Uterus (tissue), 4 donors: Measurements from ENCODE around the gene BIRC7. TPM values are rescaled to one million over a fixed set of nuclear protein-coding genes. Genes with fewer than 3 reads are reported as not detected.
"Not testable (repeated sequence)": the region's sequence is repeated elsewhere in the genome, so short reads cannot be mapped to it uniquely, and the experiment has no call there.

Experiments
- DNase-seq, 2 donors: peaks; one replicate each; pipeline ENCODE4 v3.0.0-alpha.2; 2019 to 2020
- H3K27ac ChIP-seq, 2 donors: fragments of 200-600 bp; sonication (generic); 1 replicate in 1 of 2; 2 replicates in 1 of 2; pipeline ENCODE4 v1.5.1; 2016 to 2018
- H3K27me3 ChIP-seq, 2 donors: fragments of 200-600 bp; sonication (generic); one replicate each; pipeline ENCODE4 v1.5.1; 2018 to 2019; ENCODE audit warnings: control low read depth in 1 of 2
- H3K36me3 ChIP-seq, 2 donors: fragments of 200-600 bp; sonication (generic); one replicate each; pipeline ENCODE4 v1.5.1; 2019; ENCODE audit warnings: control low read depth in 1 of 2
- H3K4me1 ChIP-seq, 2 donors: fragments of 200-600 bp; sonication (generic); one replicate each; pipeline ENCODE4 v1.5.1; 2018 to 2019; ENCODE audit warnings: control low read depth in 1 of 2
- H3K4me3 ChIP-seq, 2 donors: fragments of 200-600 bp; sonication (generic); 1 replicate in 1 of 2; 2 replicates in 1 of 2; pipeline ENCODE4 v1.5.1; 2018 to 2019; ENCODE audit warnings: mild to moderate bottlenecking in 1 of 2
- H3K9me3 ChIP-seq, 2 donors: fragments of 200-600 bp; sonication (generic); one replicate each; pipeline ENCODE4 v1.5.1; 2019; ENCODE audit warnings: control low read depth in 1 of 2
- CTCF ChIP-seq, 4 experiments: fragments of 200-600 bp in 2 of 4; fragments of 450-650 bp in 2 of 4; sonication (generic) in 2 of 4; IDR thresholded peaks; one replicate each; pipeline ENCODE4 v1.5.1; 2016 to 2019; ENCODE audit warnings: antibody characterized with exemption in 4 of 4, mild to moderate bottlenecking in 2 of 4, moderate library complexity in 1 of 4
- POLR2A ChIP-seq, 2 donors: fragments of 450-650 bp; IDR thresholded peaks; one replicate each; pipeline ENCODE4 v1.6.1; 2016; ENCODE audit warnings: antibody characterized with exemption in 2 of 2, mild to moderate bottlenecking in 1 of 2, moderate library complexity in 1 of 2
- intact Hi-C: fragments of 100-400 bp; cut with DNase I; formaldehyde crosslinking; loops from one replicate; pipeline ENCODE4 v1.15.1; 2023; ENCODE audit warnings: low total_unique reads
- total RNA-seq, 4 donors: library from RNA; depleted of rRNA in 3 of 4; stranded (reverse); fragments of >200 nt in 3 of 4; gene quantifications; one replicate each; pipeline versions ENCODE4 v1.1.0 to v1.2.4, GENCODE V29; 2014 to 2023
- donor health status: DM: yes; HTN: yes; CAD: no.

BIRC7 gene
- total RNA-seq, 4 donors from 2014 or later, result not detected

GRCh38 chr20:63218701-63219446, 16.8 kb upstream of the BIRC7 start:
- TF ChIP-seq CTCF (IDR thresholded peaks at IDR 0.05) (no peak), POLR2A (IDR thresholded peaks at IDR 0.05) (no peak)
- no peak overlapping the region for H3K4me3 ChIP-seq
- intact Hi-C loops, result no loop called here

GRCh38 chr20:63219447-63219821, 16.3 kb upstream of the BIRC7 start:
- no peaks in the 10 kb centered on the region for H3K27me3 ChIP-seq
- TF ChIP-seq CTCF (IDR thresholded peaks at IDR 0.05) (no peak), POLR2A (IDR thresholded peaks at IDR 0.05) (no peak)
- no peaks in the 10 kb centered on the region for H3K9me3 ChIP-seq
- no peaks in the 10 kb centered on the region for H3K36me3 ChIP-seq
- H3K4me3 ChIP-seq, result no peak overlapping the region
- intact Hi-C loops, result no loop called here
- H3K27ac ChIP-seq, result no peak overlapping the region
- DNase-seq, result no peak
- no peaks in the 10 kb centered on the region for H3K4me1 ChIP-seq

More at GRCh38 chr20:63218701-63219446, 16.8 kb upstream of the BIRC7 start:
- no peak for DNase-seq
- Histone ChIP-seq H3K36me3 (no peaks in the 10 kb centered on the region), H3K4me1 (no peaks in the 10 kb centered on the region), H3K9me3 (no peaks in the 10 kb centered on the region), H3K27me3 (no peaks in the 10 kb centered on the region), H3K27ac (no peak overlapping the region)

- Histone ChIP-seq H3K4me1 (no peaks in the 10 kb centered on the region), H3K27ac (no peak overlapping the region), H3K9me3 (no peaks in the 10 kb centered on the region), H3K36me3 (no peaks in the 10 kb centered on the region), H3K27me3 (no peaks in the 10 kb centered on the region), H3K4me3 (no peak overlapping the region)
- intact Hi-C loops, result no loop called here
- no peak for DNase-seq
- no peak for TF ChIP-seq POLR2A (IDR thresholded peaks at IDR 0.05)
Observed at GRCh38 chr20:63219866-63220521, 15.7 kb upstream of the BIRC7 start.

DNA sequence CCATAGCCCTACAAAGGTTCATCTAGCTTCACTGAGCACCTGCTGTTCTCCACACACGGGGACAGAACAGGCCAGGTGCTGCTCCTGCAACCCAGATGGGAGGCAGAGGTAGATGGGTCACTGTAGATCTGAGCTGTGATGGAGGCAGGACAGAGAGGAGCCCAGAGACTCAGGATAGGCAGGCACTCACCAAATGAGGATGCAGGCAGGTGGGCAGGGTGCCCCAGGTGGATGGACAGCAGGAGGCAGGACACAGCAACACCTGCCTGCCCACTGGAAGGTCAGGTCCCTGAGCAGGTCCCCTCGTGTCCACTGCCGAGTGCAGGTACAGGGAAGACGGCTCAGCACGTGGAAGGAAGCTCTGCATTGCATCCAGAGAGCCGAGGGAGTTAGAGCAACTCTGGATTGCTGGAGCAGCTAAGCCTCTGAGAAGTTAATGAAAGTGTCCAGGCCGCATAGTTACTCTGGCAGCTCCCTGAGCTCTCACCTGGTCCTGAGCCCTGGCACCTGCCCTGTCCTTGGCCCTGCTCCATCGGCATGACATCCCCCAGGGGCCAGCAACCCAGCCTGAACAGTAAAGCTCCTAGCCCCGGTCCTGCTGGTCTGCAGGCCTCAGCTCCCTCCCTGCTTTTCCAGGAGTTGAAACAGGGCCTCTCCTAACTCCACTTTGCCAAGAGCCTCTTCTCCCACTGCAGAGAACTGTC, 14.9 kb upstream of the BIRC7 start:
- intact Hi-C loops, result no loop called here
- DNase-seq, result no peak
- no peaks in the 10 kb centered on the region for H3K36me3 ChIP-seq

GRCh38 chr20:63221400-63222053, 14.2 kb upstream of the BIRC7 start:
- H3K36me3 ChIP-seq, DNase-seq, H3K27ac ChIP-seq, H3K9me3 ChIP-seq, intact Hi-C loops, H3K4me1 ChIP-seq, H3K27me3 ChIP-seq, H3K4me3 ChIP-seq: not testable (repeated sequence)

More for the DNA sequence above, 14.9 kb upstream of the BIRC7 start:
- no peaks in the 10 kb centered on the region for H3K27me3 ChIP-seq
- no peaks in the 10 kb centered on the region for H3K4me1 ChIP-seq
- no peaks in the 10 kb centered on the region for H3K9me3 ChIP-seq
- TF ChIP-seq POLR2A (IDR thresholded peaks at IDR 0.05) (no peak), CTCF (IDR thresholded peaks at IDR 0.05) (no peak)
- H3K4me3 ChIP-seq, result no peak overlapping the region
- H3K27ac ChIP-seq, result no peak overlapping the region
